HEK293 (cell line): Measurements from ENCODE around the gene APOBEC3C.
"Not testable (repeated sequence)": the region's sequence is repeated elsewhere in the genome, so short reads cannot be mapped to it uniquely, and the experiment has no call there.

Source experiments
- CTCF ChIP-seq: fragments of 450-650 bp; formaldehyde crosslinking; IDR thresholded peaks from 2 replicates; pipeline ENCODE4 v1.5.1; 2016; ENCODE audit warnings: missing biosample characterization, missing genetic modification characterization
- HOXD13 ChIP-seq: sonication (generic); formaldehyde crosslinking; IDR thresholded peaks from 2 replicates; pipeline ENCODE4 v1.8.0; 2022; ENCODE audit warnings: missing genetic modification reagents, borderline replicate concordance
- MYNN ChIP-seq: fragments of 450-650 bp; formaldehyde crosslinking; IDR thresholded peaks from 2 replicates; pipeline ENCODE4 v1.5.1; 2016; ENCODE audit warnings: missing biosample characterization, missing genetic modification characterization, borderline replicate concordance
- PRDM4 ChIP-seq: fragments of 450-650 bp; formaldehyde crosslinking; IDR thresholded peaks from 2 replicates; pipeline ENCODE4 v1.5.1; 2017; ENCODE audit warnings: missing biosample characterization, missing genetic modification characterization
- SP3 ChIP-seq: fragments of 450-650 bp; formaldehyde crosslinking; IDR thresholded peaks from 2 replicates; pipeline ENCODE4 v1.5.1; 2016; ENCODE audit warnings: missing biosample characterization, missing genetic modification characterization
- ZNF140 ChIP-seq: fragments of 450-650 bp; formaldehyde crosslinking; IDR thresholded peaks from 2 replicates; pipeline ENCODE4 v1.5.1; 2016; ENCODE audit warnings: missing biosample characterization, missing genetic modification characterization
- ZNF24 ChIP-seq: fragments of 450-650 bp; formaldehyde crosslinking; IDR thresholded peaks from 2 replicates; pipeline ENCODE4 v1.5.1; 2016; ENCODE audit warnings: missing biosample characterization, missing genetic modification characterization
- ZNF529 ChIP-seq: fragments of 450-650 bp; formaldehyde crosslinking; IDR thresholded peaks from 2 replicates; pipeline ENCODE4 v1.5.1; 2017; ENCODE audit warnings: missing genetic modification characterization, missing biosample characterization; ENCODE audit not compliant: insufficient replicate concordance
- ZNF776 ChIP-seq: fragments of 450-650 bp; formaldehyde crosslinking; IDR thresholded peaks from 2 replicates; pipeline ENCODE4 v1.5.0; 2017; ENCODE audit warnings: missing biosample characterization, missing genetic modification characterization, borderline replicate concordance
- ZSCAN5A ChIP-seq: fragments of 450-650 bp; formaldehyde crosslinking; IDR thresholded peaks from 2 replicates; pipeline ENCODE4 v1.5.1; 2016; ENCODE audit warnings: missing biosample characterization, missing genetic modification characterization

- TF ChIP-seq SP3 (tag by site-specific recombination); PRDM4 (tag by site-specific recombination); ZNF776 (tag by site-specific recombination); CTCF (tag by site-specific recombination); ZNF529; ZSCAN5A (tag by site-specific recombination); ZNF140 (tag by site-specific recombination); MYNN (tag by site-specific recombination); ZNF24 (tag by site-specific recombination); HOXD13 (CRISPR knock-in tag): not testable (repeated sequence)
These were observed 665 bp downstream of the APOBEC3C start for GRCh38 chr22:39014723-39015121.
